ENCODE data around the gene TSGA10.
"Not testable (repeated sequence)": the region's sequence is repeated elsewhere in the genome, so short reads cannot be mapped to it uniquely, and the experiment has no call there.

Gene TSGA10

DNA sequence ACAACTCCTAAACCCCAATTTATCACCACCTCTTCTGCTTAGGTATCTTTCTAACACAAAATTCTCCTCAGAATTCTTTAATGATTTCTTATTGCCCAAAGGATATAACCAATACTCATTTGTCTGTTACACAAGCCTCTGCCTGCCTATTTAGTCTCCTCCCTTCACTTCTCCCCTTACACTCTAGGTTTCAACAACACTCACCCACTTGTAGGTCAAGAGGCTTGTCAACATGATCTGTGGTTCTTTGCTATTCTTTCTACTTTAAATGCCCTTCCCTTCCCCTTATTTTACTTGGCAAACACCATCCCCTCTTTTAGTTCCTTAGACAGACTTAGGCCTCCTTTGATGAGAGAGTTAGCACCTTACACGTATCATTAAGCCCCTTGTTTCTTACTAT lies 82.2 kb downstream of the TSGA10 start:
- no peak for DNase-seq (ENCODE audit: low read depth, low spot score)

DNA sequence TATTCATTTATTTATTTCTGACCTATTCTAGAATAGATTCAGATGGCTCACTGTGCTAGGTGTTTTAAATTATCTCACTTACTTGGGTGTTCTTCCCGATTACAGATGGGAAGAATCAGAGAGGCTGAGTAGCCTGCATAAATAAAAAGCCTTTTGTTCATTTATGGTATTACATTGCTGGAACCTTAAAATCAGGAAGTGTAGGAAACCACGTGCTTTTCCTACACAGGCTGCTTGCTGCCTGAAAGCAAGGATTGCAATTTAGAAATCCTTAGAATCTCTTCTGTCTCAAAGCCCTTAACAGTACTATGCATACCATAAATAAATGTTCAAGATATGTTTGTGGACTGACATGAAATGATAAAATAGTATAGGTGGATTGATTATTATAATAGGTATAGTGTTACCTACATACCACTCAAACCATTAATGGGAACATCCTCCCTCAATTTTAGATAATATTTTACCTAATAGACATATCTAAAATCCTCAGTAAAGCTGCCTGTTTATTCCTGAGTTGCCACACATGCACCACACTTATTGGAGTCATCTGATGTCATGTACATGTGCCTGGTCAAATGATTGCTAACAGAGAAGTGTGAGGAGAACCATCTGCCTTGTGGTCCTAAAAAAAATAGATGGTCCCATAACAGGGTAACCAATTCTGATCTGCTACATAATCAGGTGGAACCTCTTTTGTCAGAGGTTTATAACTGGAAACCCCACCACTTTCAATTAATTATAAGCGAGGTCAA lies 86.7 kb downstream of the TSGA10 start:
- no peak for DNase-seq (ENCODE audit: low read depth, low spot score)

DNA sequence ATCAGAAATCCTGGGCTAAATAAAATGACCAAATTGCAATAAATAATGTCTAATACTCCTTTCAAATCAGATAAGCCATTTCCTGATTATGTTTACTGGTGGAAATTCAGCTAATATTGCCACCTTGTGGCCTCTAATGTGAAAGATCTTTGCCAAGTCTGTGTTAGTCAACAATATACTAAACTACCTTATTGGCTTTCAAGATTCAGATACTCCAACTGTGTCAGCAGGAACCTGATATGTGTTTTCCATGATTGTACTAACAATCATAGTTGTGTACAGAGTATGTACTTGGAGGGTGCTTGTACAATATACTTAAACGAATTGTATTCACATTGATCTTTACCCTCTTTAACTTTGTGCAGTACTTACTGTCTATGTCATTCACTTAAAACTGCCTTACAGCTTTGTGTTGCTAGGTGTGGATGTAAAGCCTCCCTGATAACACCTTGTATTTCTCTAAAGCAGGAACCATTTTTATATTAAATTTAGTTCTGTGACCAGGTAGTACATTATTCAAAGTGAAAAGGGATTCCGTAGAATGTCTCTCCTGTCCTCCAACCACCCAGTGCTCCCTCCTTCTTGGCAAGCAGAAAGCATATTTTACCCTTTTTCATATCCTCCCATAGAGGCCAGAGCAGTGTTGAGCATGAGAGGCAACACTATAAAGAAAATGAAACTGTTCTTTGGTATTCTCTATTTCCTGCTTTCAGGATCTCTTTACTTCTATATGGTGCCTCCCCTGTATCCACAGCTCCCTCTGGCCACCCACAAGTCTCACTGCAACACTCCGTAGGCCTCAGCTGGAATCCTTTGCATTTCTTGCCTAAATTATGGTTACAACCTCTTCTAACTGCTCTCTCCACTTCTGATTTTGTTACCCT lies 88.4 kb downstream of the TSGA10 start:
- DNase-seq (ENCODE audit: low read depth, low spot score) = no peak

DNA sequence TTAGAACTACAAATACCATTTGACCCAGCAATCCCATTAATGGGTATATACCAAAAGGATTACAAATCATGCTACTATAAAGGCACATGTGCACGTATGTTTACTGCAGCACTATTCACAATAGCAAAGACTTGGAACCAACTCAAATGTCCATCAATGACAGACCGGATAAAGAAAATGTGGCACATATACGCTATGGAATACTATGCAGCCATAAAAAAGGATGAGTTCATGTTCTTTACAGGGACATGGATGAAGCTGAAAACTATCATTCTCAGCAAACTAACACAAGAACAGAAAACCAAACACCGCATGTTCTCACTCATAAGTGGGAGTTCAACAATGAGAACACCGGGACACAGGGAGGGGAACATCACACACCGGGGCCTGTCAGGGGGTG lies 105.6 kb downstream of the TSGA10 start:
- not testable (repeated sequence) for DNase-seq (ENCODE audit: low read depth, low spot score)

DNA sequence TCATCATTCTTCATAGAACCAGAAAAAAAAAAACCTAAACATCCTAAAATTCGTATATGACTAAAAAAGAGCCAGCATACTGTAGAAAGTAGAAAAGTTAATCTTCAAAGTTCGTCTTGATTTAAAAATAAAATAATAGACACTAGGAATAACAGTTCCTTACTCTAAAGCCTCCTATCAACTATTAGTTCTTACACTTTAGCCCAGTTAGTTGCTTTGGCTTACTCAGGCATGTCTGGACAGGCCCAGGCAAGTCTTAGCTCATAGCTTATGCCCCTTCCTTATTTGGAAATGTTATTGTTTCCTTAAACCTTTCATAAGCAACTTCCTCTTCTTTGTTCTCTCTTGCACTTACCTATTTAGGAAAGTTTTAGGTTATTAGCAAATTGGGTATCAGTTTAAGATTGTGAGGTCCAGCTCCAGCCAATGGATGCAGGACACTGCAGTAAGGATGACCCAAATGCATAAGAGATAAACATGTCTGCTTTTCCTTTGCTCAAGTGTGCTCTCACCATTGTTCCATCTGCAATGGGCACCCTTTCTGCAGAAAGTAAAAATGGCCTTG lies 113.9 kb downstream of the TSGA10 start:
- not testable (repeated sequence) for DNase-seq (ENCODE audit: low read depth, low spot score)

DNA sequence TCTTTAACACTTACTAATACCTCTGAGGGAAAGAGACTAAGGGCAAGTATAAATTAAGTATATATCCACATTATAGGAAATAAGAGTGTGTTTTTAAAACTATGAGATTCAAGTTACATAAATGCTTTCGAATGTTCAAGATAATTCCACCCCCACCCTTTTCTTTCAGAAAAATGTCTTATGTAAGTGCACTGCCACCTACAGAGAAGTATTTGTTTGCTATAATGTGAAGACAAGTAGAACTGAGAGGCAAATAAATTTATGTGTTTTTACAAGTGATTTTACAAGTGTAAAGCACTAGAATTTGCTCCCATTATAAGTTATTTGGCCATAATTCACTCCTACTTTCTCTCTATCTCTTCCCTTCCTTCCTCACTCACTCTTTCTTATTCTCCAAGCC lies 118.8 kb downstream of the TSGA10 start:
- no peak for DNase-seq (ENCODE audit: low read depth, low spot score)

DNA sequence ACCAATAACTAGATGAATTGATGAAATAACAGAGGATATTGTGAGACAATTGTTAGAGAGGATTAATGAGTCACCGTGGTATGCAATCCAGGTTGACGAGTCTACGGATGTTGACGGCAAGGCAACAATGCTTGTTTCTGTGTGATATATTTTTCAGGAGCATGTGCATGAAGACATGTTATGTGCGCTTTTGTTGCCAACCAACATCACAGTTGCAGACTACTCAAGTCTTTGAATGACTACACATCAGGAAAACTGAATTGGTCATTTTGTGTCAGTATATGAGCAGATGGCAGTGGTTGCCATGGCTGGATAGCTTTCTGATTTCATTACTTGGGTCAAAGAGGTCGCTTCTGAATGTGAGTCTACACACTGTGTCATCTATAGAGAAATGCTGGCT lies 122.0 kb downstream of the TSGA10 start:
- DNase-seq (ENCODE audit: low read depth, low spot score) = no peak

DNA sequence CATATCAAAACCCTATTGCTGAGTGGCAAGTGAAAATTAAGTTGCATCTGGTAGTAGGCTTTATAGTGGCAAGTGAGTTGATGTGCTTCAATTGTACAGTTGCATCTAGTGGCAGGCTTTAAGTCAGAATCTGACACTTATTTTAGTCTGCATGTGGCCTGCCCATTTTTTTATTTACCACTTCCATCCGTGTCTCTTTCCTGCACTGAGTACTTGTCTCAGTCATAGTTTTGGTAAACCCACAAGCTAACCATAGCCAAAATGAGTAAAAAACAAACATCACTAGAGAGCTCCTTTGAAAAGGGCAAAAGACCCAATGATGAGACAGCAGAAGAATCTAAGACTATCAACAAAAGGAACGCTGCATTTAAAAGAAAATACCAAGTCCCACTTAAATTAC lies 122.7 kb downstream of the TSGA10 start:
- DNase-seq (ENCODE audit: low read depth, low spot score) = no peak

DNA sequence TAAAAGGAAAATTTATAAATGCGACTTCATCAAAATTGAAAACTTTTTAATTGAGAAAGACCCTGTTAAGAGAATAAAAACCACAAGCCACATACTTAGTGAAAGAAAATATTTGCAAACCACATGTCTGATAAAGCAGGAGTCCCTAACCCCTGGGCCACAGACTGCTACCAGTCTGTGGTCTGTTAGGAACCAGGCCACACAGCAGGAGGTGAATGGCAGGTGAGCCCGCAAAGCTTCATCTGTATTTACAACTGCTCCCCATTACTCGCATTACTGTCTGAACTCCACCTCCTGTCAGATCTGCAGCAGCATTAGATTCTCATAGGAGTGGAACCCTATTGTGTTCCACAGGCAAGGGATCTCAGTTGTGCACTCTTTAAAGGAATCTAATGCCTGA lies 123.3 kb downstream of the TSGA10 start:
- no peak for DNase-seq (ENCODE audit: low read depth, low spot score)

DNA sequence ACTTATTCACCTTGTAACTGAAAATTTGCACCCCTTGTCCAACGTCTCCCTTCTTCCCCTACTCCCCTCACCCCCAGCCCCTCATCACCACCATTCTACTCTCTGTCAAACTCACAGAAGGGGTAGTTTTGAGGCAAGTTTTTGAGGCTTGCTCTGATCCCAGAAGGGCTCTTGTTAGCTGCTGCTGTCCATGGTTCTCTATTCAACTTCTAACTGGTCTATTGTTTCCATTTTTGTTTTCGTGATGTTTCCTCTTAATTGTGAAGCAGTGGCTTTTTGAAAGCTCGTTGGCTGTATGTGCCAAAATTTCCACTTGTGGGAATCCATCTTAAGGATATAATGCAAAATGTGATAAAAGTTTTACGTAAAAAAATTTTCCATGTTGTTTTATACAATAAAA lies 126.2 kb downstream of the TSGA10 start:
- no peak for DNase-seq (ENCODE audit: low read depth, low spot score)

DNA sequence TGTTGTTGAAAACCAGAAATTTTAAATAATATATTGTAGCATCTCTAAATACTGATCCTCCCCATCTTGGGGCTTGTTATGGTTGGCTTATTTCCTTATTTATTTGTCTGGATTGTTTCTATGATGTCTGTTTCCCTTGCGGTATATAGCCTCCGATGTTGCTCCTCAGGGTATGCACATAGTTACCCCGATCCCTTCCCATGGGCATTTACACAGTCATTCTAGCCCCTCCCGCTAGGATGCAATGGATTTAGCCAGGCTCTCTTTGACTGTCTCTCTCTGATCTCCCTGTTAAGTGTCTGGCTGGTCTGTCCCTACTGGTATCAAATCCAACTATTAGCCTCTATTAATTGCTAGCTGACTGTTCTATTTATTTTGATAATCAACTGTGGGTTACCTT lies 126.9 kb downstream of the TSGA10 start:
- no peak for DNase-seq (ENCODE audit: low read depth, low spot score)

DNA sequence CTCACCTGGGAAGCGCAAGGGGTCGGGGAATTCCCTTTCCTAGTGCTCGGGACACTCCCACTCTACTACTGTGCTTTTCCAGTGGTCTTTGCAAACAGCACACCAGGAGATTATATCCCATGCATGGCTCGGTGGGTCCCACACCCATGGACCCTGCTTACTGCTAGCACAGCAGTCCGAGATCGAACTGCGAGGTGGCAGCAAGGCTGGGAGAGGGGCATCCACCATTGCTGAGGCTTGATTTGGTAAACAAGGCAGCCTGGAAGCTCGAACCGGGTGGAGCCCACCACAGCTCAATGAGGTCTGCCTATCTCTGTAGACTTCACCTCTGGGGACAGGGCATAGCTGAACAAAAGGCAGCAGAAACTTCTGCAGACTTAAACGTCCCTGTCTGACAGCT lies 154.0 kb downstream of the TSGA10 start:
- no peak for DNase-seq (ENCODE audit: low read depth, low spot score)

DNA sequence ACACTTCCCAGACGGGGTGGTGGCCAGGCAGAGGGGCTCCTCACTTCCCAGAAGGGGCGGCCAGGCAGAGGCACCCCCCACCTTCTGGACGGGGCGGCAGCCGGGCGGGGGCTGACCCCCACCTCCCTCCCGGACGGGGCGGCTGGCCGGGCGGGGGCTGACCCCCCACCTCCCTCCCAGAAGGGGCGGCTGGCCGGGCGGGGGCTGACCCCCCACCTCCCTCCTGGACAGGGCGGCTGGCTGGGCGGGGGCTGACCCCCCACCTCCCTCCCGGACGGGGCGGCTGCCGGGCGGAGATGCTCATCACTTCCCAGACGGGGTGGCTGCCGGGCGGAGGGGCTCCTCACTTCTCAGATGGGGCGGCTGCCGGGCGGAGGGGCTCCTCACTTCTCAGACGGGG lies 166.0 kb downstream of the TSGA10 start:
- not testable (repeated sequence) for DNase-seq (ENCODE audit: low read depth, low spot score)

DNA sequence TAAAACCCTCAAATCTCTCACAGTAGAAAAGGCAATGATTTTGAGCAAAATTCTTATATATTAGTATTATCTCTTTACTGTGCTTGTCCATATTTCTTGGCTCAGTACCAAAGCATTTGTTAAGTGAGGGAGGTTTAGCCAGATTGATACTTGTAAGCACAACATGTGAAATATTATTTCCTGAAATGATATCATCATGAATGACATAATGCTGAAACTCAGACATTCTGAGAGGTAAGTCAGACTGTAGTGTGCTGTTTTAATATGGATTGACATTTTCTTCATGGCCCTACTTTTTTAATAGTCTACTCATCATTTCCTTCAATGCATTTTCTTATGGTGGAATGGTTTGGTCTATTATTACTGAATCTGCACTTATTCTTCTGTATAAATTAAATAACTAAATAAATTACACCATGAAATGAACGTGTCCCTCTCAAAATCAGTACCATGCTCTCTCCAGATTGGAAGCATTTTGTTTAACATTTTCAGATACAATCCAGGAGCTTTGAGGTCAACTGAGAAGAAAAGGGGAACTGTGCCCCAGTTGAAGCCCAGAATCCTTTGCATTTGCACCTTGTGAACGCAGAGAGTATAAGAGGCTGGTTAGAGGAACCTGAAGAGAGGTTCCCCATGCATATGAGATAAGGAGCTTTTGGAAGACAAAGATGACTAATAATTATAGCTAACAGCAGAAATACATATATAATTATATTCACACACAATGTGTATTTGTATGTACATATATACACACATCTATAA lies 168.7 kb downstream of the TSGA10 start:
- DNase-seq (ENCODE audit: low read depth, low spot score) = no peak

DNA sequence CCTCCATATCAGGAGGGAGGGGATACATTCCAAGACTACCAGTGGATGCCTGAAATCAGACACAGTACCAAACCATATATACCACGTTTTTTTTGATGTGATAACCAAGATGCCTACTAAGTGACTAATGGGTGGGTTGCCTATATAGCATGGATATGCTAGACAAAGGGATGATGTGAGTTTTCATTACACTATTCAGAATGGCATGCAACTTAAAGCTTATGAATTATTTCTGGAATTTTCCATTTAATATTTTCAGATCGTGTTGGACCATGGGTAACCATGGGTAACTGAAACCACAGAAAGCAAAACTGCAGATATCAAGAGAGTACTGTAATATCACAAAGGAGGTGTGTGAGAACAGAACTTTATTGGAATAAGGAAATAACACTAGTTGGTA lies 179.1 kb downstream of the TSGA10 start:
- no peak for DNase-seq (ENCODE audit: low read depth, low spot score)

DNA sequence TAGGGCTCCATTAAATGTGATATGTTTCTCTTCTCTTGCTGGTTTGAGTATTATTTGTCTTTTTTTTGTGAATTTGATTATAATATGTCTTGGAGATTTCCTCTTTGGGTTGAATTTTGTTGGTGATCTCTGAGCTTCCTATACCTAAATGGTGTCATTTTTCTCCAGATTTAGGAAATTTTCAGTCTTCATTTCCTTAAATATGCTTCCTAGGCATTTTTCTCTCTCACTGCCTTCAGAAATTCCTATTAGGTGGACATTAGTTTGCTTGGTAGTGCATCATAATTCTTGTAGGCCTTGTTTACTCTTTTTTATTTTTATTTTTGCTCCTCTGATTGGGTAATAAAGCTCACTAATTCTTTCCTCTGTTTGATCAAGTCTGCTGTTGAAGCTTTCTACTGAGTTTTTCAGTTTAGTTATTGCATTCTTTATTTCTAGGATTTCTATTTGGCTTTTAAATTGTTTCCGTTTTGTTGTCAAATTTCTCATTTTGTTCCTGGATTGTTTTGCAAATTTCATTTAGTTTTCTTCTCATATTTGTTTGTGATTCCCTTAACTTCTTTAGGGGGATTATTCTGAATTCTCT lies 182.1 kb downstream of the TSGA10 start:
- no peak for DNase-seq (ENCODE audit: low read depth, low spot score)

DNA sequence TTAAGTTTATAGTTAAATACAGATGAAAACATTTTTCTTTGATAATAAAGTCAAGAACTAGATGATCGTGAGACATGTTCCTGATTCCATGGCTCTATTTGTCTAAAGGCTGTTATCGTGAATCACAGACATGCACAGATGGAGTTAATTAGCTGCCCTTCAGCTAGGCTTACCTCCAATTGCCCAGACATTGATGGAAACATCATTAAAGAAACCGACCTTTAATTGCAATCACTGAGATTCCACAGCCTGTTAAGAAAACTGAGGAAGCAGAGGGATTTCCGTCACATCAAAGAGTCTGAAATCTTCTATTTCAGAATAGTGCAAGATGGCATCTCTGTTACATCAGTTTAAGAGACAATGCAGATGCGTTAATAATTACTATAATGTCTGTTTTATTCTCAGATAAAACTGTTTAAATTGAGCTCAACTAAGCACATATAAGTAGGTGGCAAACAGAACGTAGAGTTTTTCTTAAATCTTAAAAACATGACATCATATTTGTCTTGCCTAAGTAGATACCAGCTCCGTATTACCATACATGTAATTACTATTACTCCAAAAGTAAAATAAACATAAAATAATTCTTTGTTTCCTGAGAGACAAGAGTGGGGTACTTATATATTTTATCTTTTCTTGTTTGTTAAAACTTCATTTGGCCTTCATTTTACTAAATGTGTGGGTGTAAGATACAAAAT lies 194.8 kb downstream of the TSGA10 start:
- no peak for DNase-seq (ENCODE audit: low read depth, low spot score)

DNA sequence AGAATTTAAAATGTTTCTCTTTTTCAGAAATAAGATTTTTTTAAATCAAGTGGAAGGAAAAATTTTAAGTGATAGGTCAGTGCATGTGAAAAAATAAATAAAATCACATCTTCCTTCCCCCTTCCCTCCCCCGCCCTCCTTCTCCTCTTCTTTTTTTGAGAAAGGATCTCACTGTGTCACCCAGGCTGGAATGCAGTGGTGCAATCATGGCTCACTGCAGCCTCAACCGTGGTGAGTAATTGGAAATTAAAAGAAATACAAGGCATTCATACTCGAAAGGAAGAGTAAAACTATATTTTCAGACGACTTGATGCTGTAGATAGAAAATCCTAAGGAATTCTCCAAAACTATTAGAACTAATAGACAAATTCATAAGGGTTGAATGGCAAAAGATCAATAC lies 201.8 kb downstream of the TSGA10 start:
- DNase-seq (ENCODE audit: low read depth, low spot score) = no peak

DNA sequence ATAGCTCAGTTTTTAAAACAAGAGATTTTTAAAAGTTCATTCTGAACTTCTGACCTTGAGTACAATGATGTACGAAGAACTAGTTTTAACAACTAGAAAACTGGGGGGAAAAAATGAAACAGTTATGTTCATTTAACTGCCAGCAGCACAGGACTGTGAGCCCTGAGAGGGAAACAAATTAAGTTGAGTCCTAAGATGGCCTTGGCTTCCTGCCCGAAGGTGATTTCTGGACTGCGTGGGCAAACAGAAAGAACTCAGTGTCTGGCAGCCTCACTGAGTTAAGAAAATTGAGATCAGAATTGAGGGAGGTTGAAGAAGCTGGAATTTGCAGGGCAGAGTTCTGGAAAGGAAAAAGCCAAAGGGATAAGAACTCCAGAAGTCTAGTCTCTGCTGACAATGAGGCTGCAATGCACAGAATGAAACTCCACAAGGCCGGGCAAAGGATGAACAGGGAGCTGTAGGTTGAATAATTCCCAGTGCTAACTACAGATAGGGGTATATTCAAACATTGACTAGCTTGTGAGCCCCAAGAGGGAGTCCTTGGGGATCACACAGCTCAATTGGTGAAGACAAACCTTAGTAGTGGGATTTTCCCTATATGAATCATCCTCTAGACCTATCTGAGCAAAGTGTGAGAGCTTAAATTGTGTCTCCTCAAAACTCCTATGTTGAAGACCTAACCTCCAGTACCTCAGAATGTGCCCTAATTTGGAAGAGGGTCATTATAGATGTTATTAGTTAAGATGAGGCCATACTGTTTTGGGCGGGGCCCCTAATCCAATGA lies 205.6 kb downstream of the TSGA10 start:
- DNase-seq (ENCODE audit: low read depth, low spot score) = no peak

DNA sequence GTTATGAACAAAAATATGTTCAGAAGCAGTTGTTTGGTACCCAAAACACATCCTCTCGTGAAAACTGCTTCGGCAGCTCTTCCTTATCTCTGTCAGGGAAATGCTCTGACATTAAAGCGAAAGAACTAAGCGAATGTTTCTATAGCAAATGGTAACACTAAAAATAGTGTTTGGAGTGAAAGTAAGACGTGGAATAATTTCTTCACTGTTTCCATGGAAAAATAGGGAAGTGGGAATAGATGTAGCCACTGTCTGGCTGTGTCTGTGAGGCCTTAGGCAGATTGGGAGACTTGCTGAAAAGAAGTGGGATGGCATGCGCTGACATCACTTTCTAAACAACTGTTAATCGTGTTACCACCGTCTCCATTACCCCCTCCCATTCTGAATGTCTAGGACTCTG lies 207.2 kb downstream of the TSGA10 start:
- DNase-seq (ENCODE audit: low read depth, low spot score) = no peak

Data from activated CD4-positive, CD25-positive, alpha-beta regulatory T cell treated with anti-CD3 and anti-CD28 coated beads, Interleukin-2, amount 50 U/mL, for 16 hours (primary cell).